ENCODE measurements around the gene CLPTM1L.
A peak's percentile ranks its signal among the peaks of the same experiment; 100 is the strongest.

DNA sequence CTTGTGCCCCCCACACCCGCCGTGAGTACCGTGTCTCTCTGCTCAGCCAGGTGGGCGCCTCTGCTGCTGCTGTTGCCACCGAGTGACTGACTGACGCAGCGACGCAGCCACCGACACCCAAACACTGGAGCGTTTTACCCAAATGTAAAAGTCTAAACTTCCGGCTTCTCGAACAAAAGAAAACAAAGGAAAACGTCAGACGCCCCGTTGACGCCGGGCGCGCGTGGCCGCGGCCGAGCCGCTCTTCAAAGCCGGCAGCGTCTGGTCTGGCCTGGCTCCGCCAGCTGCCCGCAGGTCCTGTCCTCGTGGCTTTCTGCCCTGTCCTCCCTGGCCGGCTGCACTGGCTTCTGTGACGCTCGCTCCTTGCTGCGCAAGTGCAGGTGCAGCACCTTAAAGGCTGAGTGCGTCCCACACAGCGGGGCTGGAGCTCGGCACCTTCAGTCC is 41.4 kb upstream of the CLPTM1L start:
- TF ChIP-seq, protein P1, sequence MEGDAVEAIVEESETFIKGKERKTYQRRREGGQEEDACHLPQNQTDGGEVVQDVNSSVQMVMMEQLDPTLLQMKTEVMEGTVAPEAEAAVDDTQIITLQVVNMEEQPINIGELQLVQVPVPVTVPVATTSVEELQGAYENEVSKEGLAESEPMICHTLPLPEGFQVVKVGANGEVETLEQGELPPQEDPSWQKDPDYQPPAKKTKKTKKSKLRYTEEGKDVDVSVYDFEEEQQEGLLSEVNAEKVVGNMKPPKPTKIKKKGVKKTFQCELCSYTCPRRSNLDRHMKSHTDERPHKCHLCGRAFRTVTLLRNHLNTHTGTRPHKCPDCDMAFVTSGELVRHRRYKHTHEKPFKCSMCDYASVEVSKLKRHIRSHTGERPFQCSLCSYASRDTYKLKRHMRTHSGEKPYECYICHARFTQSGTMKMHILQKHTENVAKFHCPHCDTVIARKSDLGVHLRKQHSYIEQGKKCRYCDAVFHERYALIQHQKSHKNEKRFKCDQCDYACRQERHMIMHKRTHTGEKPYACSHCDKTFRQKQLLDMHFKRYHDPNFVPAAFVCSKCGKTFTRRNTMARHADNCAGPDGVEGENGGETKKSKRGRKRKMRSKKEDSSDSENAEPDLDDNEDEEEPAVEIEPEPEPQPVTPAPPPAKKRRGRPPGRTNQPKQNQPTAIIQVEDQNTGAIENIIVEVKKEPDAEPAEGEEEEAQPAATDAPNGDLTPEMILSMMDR (conservative IDR thresholded peaks at IDR 0.05; ENCODE audit: low read depth, low read length): no peak
- TF ChIP-seq EZH2 (IDR thresholded peaks at IDR 0.05; ENCODE audit: borderline replicate concordance, low read depth, low read length, poor library complexity, severe bottlenecking): peak; percentile 39

All from A673 (cell line).